ENCODE results near the gene UFSP1.

DNA sequence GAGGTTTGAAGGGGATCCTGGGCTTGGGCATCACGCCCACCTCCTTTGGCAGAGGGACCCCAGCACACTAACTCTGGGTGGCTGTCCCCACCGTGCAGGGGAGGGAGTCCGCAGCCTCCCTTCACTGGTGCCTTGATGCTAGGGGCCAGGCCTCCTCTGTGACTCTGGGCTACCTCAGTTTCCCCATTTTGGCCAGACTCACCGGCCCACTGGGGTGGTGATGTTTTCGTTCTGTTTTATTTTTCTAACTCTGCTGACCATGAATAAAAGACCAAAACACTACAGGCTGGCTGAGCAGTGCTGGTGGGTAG lies 22.8 kb downstream of the UFSP1 start:
- TF ChIP-seq, protein P1, sequence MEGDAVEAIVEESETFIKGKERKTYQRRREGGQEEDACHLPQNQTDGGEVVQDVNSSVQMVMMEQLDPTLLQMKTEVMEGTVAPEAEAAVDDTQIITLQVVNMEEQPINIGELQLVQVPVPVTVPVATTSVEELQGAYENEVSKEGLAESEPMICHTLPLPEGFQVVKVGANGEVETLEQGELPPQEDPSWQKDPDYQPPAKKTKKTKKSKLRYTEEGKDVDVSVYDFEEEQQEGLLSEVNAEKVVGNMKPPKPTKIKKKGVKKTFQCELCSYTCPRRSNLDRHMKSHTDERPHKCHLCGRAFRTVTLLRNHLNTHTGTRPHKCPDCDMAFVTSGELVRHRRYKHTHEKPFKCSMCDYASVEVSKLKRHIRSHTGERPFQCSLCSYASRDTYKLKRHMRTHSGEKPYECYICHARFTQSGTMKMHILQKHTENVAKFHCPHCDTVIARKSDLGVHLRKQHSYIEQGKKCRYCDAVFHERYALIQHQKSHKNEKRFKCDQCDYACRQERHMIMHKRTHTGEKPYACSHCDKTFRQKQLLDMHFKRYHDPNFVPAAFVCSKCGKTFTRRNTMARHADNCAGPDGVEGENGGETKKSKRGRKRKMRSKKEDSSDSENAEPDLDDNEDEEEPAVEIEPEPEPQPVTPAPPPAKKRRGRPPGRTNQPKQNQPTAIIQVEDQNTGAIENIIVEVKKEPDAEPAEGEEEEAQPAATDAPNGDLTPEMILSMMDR (IDR thresholded peaks at IDR 0.05 in 4 of 5, conservative IDR thresholded peaks at IDR 0.05 in 1 of 5): no peak
- no peak for TF ChIP-seq POLR2A (IDR thresholded peaks at IDR 0.05)

Data from gastrocnemius medialis (tissue), 4 donors.